GM19372 (cell line): ENCODE measurements around the gene RAB11FIP4.
"Not testable (repeated sequence)": the region's sequence is repeated elsewhere in the genome, so short reads cannot be mapped to it uniquely, and the experiment has no call there.

Experiments
- ATAC-seq: cut with Tn5 transposase; IDR thresholded peaks from one replicate; pipeline ENCODE4 v1.9.1; 2021; ENCODE audit warnings: mild to moderate bottlenecking, low read depth, moderate library complexity; ENCODE audit not compliant: unreplicated experiment

RAB11FIP4 gene

GRCh38 chr17:31391496-31391949, at the start of gene RAB11FIP4:
TSS of gene RAB11FIP4 (plus strand) at chr17:31391675. CDS start at chr17:31391853, 178 bp downstream.
- ATAC-seq = no peak

GRCh38 chr17:31345191-31345747, 46.2 kb upstream of the RAB11FIP4 start:
- ATAC-seq = not testable (repeated sequence)

DNA sequence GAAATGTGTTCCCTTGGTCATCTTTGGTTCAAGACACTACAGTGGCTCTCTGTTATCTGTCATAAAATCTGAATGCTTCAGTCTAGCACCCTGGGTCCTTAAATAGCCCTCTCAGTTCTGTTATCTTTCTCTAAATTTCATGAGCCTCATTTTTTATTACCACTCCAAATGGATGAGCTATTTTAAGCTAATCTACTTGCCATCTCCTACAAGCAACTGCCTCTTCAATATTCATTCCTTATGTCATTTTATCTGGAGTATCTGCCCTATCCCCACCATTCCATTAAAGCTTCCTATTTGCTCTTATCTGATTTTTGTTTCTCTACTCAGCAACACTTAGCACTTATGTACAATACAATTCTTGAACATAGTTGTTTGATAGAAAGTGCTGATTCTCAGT, 42.0 kb upstream of the RAB11FIP4 start:
- ATAC-seq = no peak

- ATAC-seq = no peak
Measured at GRCh38 chr17:31355935-31356334, 35.5 kb upstream of the RAB11FIP4 start.

GRCh38 chr17:31357091-31357490, 34.4 kb upstream of the RAB11FIP4 start:
- no peak for ATAC-seq

- no peak for ATAC-seq
Measured at GRCh38 chr17:31357839-31358394, 33.6 kb upstream of the RAB11FIP4 start.

GRCh38 chr17:31364012-31364411, 27.5 kb upstream of the RAB11FIP4 start:
- ATAC-seq = no peak

DNA sequence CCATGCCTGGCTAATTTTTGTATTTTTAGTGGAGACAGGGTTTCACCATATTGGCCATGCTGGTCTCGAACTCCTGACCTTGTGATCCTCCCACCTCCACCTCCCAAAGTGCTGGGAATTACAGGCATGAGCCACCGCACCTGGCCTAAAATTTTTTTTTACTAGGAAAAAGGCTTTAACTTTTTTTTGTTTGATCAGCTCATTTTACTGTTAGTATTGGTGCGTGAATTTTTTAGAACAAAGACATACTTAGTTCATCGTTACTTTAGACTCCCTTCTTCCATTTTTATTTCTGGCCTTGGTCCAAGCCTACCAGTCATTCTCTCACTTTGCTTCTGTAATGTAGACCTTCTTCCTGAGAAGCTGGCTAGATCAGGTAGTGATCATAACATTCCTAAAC, 25.4 kb upstream of the RAB11FIP4 start:
- no peak for ATAC-seq

- no peak for ATAC-seq
Measured at GRCh38 chr17:31369266-31369665, 22.2 kb upstream of the RAB11FIP4 start.

- no peak for ATAC-seq
Measured at GRCh38 chr17:31371511-31372097, 19.9 kb upstream of the RAB11FIP4 start.

DNA sequence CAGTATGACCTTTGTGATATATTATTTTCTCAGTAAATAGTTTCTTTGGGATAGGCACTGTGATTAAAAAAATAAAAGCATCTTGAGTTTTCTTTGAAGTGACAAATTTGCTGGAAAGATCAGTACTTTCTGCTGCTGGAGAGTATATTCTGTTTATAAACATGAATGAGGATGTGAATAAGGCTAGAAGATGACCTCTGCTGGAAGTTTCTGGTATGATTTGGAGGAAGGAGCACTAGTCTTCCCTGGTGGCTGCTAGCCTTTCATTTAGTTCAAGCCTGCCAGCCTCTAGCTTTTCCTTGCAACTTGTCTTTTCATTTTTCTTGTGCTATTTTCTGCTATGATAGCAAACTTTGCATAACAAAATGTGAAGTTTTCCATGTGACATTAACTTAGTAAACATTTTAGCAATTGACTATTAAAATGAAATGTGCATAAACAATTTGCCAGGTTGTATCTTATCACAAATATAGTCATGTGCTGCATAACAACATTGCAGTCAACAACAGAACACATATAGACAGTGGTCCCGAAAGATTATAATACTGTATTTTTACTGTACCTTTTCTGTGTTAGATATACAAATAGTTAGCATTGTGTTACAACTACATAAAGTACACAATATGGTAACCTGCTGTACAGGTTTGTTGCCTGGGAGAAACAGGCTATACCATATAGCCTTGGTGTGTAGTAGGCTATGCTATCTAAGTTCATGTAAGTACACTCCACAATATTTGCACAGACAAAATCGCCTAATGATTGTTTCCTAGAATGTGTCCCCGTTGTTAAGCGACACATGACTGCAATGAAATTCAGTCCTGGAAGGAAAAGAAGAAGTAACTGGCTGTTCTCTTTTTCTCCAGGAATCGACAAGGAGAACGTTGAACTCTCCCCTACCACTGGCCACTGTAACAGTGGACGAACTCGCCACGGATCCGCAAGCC, 18.1 kb upstream of the RAB11FIP4 start:
- no peak for ATAC-seq

DNA sequence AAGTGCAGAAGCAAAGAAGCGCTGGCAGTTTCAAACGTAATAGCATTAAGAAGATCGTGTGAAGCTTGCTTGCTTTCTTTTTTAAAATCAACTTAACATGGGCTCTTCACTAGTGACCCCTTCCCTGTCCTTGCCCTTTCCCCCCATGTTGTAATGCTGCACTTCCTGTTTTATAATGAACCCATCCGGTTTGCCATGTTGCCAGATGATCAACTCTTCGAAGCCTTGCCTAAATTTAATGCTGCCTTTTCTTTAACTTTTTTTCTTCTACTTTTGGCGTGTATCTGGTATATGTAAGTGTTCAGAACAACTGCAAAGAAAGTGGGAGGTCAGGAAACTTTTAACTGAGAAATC, 17.4 kb upstream of the RAB11FIP4 start:
- ATAC-seq = no peak

DNA sequence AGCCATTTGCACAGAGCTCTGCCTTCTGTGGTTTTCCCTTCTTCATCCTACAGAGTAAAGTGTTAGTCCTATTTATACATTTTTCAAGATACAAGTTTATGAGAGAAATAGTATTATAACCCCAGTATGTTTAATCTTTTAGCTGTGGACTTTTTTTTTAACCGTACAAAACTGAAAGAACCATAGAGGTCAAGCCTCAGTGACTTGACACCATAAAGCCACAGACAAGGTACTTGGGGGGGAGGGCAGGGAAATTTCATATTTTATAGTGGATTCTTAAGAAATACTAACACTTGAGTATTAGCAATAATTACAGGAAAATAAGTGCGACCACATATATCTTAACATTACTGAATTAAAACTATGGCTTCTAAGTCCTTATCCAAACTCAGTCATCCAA, 17.0 kb upstream of the RAB11FIP4 start:
- ATAC-seq = no peak

- no peak for ATAC-seq
Measured at GRCh38 chr17:31378638-31379037, 12.8 kb upstream of the RAB11FIP4 start.

- ATAC-seq = no peak
Measured at GRCh38 chr17:31379597-31380205, 11.8 kb upstream of the RAB11FIP4 start.

GRCh38 chr17:31381165-31381668, 10.3 kb upstream of the RAB11FIP4 start:
- no peak for ATAC-seq

DNA sequence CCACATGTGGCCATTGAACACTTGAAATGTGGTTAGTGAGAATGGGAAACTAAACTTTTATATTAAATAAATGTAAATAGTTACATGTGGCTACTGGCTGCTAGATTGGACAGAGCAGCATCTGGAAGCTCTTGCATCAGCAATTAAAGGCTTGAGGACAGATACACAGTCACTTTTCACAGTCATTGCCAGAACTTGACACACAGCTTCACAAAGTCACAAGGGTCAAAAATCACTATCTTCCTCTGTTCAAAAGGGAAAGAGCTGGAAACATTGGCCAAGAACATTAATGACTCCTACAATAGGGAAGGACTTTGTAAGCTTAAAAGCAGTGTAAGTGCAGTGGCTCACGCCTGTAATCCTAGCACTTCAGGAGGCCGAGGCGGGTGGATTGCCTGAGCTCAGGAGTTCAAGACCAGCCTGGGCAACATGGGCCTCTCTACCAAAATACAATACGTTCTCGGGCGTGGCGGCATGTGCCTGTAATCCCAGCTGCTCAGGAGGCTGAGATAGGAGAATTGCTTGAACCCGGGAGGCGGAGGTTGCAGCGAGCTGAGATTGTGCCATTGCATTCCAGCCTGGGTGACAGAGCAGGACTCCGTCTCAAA, 8.7 kb upstream of the RAB11FIP4 start:
- ATAC-seq = not testable (repeated sequence)

DNA sequence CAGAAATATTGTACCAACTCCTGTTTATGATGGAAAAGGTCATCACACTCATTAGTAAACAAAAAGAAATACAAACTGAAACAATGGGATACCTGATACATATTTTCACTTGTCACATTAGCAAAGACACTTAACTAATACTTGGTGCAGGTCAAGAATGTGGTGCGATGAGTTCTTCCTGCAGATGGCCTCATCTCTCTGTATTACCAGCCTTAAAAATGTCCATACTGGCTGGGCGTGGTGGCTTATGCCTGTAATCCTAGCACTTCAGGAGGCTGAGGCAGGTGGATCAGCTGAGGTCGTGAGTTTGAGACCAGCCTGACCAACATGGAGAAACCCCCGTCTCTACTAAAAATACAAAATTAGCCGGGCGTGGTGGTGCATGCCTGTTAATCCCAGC, 8.0 kb upstream of the RAB11FIP4 start:
- not testable (repeated sequence) for ATAC-seq

- ATAC-seq = no peak
Measured at GRCh38 chr17:31385428-31386285, 5.8 kb upstream of the RAB11FIP4 start.
